Fibroblast of the conjunctiva (primary cell): ENCODE measurements around the gene ABLIM3.
"Not testable (repeated sequence)": the region's sequence is repeated elsewhere in the genome, so short reads cannot be mapped to it uniquely, and the experiment has no call there.

Experiments used
- DNase-seq: peaks from one replicate; pipeline ENCODE4 v3.0.0-alpha.2; 2010; ENCODE audit warnings: low read depth

Gene ABLIM3

DNA sequence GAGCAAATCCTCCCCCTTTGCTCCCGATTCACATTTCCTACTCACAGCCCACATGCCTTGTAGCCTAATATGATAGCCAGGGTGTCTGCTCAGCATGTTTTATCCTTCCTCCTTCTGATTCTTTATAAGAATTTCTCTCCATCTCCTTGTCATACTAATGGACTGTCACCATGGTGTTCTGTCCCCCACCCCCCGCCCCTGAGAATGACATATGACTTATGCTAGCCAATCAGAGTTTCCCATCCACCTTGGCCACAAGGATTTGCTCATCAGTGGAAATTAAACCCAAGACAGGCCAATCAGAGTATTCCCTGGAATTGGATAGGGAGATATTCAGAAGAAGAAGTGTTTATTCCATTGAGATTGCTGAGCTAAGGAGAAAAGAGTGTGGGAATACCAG is 16.0 kb downstream of the ABLIM3 start:
- no peak for DNase-seq

DNA sequence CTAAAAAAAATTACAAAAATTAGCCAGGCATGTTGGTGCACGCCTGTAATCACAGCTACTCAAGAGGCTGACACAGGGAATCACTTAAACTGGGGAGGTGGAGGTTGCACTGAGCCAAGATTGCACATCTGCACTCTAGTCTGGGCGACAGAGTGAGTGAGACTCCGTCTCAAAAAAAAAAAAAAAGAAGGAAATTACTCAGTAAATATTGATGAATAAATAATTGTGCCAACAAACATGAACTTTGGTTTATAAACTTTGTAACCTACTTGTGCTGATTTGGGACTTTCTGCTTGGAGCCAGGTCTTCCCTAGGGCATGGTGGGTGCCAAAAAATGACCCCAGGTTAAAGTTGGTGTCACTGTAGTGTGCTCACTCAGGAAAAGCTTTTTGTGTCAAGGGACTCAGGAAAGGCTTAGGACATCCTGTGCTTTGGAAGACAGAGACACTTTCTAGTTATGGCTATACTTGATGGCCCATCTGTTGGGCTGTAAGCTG is 19.0 kb downstream of the ABLIM3 start:
- DNase-seq, result no peak

DNA sequence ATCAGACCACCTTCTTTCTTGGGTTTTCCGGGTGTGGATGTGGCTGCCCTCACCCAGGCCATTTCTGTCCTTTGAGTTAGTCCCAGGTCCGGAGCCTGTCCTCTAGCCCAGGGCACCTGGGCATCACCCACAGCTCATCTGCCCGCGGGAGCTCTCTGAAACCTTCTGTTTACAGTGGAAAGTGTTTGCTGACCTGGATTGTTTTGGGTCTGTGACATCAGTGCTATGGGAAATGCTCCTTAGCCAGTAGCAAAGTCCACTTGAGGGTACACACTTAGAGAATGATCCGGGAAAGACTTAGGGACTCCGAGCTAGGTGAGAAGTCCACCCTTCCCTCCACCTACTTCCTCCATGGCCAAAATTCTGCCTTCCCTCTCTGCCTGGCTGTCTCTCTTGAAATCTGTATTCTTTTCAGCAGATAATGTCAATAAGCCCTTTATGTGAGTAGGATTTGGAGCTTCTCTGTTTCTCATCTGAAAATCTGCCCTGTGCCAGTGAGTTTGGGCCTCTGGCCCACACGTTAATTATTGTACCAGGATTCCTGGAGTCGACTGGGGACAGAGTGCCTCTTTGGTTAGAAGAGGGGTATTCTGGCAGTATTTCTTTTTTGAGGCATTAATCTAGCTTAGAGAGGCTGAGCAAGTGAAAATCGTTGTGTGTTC is 19.9 kb downstream of the ABLIM3 start:
- DNase-seq, result no peak

DNA sequence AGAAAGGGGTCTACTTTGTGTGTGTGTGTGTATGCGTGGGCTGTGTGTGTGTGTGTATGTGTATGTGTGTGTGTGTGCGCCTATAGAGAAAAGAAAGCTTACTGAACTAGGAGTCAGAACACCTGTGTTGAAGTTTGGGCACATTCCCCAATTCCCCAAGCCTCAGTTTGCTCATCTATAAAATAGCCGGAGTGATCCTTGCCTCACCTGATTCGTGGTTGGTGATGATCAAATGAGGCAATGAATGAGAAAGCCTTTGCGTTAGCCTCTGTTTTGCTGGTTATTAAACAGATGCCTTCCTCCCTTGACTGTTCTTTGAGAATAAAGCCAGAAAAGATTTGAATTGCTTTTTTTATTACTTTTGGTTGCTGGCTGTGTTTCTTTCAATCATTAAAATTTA is 20.6 kb downstream of the ABLIM3 start:
- no peak for DNase-seq

DNA sequence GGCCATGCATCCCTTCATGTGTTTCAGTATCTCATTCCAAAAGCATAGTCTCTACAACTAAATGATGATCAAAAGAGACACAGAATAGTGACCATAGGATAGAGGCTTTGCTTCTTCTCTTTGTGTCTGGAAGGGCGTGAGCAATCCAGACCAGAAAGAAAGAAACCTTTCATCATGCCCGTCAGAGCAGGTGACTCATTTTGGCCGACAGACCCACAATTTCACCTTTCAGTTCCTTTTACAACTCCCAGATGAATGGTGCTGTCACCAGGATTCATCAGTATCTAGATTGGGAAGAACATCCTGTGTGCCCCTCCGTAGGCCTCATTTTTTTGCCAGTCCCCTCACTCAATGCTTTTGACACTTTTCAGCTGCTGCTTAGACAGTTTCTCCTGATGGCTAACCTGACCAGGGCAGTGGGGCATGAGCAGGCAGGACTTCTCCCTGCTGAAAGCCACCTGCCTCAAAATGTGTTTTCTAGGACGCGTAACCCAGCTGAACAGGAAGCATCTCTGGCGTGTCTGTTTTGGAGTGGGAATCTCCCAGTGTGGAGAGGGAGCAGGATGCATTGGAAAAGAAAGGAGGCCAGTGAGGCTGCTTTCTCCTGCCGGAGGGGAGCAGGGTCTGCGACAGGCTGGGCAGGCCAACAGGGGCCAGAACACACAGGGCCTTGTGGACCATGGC is 21.2 kb downstream of the ABLIM3 start:
- no peak for DNase-seq

DNA sequence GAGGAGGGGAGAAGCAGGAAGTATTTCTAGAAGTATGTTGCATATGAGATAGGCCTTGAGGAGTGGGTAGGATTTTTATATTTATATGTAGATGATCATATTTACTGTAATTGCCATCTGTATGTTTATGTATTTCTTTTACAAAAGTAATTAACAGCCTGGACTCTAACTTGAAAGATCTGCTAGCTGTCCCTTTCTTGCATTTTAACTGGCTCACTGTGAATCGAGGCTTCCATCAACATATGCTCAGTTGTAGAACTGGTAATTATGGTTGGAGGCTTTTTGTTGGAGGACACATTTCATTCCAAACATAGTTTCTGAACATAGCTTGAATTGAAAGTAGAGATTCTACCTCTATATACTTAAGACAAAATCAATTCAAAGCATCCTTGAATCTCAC is 23.4 kb downstream of the ABLIM3 start:
- no peak for DNase-seq

DNA sequence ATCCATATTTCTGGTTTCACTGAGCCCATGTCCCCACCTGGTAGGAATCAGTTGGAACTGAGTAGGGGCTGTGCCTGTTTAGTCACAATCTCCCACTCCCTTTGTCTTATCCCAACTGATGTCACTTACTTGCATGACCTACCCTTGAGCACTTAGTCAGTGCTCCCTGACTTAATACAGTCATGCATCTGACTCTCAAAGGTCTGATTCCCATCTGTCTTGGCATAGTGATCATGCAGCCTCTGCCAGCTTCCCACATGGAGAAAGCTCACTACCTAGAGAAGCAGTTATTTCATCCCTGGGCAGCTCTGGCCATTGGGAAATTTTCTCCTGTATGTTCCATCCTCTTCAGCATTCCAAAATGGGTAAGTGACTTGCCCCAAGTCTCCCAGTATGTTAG is 24.8 kb downstream of the ABLIM3 start:
- DNase-seq, result no peak

DNA sequence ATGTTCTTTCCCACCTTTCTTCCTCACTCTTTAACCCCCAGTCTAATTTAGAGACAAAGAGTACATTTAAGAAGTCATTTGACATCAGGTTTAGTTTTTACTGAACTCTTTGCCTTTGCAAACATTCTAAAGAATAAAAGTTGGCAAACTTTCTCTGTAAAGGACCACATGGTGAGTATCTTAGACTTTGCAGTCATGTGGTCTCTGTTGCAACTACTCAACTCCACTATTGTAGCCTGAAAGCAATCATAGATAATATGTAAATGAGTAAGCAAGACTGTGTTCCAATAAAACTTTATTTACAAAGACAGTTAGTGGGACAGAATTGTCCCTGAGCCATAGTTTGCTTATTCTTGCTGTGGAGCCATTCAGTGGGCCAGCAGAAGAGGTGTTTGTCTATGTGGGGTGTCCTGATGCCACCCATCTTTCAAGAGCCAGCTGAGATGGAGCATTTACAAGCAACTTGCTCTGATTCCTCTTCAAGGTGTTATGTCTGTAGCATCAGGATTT is 25.4 kb downstream of the ABLIM3 start:
- no peak for DNase-seq

DNA sequence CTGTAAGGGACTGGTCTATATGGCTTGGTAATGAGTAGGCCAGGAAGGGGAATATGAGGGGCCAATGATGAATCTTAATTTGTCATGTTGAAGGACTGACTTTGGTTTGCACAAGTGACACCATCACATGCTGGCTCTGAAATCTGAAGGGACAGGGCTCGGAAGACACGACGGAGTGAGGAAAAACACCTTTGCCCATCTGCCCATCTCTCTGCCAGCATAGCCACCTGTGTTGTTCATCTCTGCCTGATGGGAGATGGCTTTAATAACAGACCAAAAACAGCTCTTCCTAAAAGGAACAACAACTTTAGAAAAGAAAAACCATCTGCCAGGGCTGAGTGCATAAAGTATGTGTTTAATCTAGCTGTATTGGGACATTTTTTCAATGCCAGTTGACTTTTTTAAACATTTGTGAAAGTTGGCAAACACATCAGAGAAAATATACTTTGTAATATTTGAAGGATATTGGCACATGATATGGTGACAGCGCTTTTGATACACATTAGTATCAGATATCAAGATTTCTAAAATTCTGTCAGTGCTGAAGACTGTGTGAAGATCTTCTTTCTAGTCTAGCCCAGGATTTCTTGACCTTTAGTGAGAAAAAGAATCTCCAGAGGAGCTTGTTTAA is 27.1 kb downstream of the ABLIM3 start:
- DNase-seq, result no peak

DNA sequence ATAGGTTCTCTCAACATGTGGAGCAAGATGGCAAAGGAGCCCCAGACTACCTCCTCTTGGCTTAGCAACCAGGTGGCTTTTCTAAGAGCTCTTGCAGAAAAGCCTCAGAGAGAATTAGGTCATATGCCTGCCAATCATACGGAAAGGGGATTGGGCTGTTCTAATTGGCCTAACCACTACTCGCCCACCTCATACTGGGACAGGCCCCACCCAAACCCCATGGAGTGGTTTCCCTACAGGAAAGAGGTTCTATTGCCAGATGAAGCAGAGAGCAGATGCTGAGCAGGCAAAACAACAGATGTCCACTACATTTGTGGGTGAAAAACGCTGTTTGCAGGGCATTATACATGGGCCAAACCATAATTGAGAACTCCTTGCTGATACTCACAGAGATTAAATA is 29.0 kb downstream of the ABLIM3 start:
- DNase-seq, result peak; percentile 33

DNA sequence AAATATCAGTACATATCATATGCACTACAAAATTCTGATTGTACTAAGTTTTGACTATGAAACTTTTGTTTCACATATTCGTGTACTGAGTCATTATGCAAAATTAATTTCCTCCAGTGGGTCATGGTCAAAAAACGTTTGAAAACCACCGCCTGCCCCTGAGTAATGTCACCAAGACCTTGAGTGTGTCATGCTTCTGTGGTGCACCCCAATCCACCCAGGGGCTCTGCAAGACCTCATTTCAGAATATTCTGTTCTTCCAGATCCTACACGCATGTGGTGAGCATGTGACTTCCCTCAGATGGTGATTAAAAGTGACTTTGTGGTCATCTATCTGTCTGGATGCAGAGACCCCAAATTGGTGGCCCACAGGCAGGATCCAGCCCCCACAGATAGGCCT is 31.0 kb downstream of the ABLIM3 start:
- peak; percentile 26 for DNase-seq

DNA sequence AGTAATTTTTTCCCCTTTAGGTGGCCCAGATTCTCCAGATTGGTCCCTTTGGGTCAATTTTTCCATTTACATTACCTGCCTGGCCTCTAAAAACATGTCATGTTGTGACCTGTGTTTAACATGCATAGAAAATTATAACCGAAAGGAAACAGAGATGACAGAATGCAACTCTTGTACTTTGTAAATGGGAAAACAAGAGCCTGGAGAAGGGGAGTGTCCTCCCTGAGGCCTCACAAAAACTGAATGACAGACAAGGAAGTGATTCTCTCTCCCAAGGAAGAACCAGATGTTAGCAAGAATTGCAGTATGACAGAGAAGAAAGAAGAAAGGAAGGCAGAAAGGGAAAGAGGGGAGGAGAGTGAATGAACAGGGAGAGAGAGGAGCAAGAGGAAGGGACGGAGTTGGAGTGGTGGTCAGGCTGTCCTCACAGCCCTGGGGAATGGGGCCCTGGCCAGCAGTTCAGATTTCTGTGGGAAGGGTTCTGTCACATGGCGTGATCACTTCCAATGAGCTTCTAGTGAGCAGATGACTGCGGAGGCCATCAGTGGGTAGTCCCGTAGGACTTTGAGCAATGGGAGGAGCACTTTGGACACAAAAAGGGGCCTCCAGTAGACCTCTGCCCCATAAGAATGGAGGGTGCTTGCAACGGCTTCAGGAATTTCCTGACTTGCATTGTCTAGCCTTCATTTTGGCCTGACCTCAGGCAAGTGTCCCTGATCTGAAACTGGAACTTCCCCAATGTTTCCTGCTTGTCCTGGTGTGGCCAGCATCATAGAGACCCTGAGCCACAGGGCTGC is 31.6 kb downstream of the ABLIM3 start:
- no peak for DNase-seq

DNA sequence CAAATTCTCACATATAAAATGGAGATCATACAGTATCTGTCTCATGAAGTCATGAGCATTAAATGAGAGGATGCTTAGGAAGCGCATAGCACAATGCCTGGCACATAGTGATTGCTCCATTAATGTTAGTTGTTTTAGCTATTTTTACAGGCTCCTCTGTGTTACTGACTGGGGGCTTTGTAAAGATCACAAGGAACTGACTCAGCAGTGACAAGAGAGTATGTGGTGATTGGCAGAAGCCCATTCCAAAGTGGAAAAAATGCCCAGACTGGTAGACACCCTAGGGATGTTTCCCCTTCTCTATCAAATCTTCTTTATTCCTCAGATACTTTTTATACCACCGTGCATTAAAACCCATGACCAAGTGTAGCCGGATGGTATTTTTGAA is 33.5 kb downstream of the ABLIM3 start:
- DNase-seq, result no peak

DNA sequence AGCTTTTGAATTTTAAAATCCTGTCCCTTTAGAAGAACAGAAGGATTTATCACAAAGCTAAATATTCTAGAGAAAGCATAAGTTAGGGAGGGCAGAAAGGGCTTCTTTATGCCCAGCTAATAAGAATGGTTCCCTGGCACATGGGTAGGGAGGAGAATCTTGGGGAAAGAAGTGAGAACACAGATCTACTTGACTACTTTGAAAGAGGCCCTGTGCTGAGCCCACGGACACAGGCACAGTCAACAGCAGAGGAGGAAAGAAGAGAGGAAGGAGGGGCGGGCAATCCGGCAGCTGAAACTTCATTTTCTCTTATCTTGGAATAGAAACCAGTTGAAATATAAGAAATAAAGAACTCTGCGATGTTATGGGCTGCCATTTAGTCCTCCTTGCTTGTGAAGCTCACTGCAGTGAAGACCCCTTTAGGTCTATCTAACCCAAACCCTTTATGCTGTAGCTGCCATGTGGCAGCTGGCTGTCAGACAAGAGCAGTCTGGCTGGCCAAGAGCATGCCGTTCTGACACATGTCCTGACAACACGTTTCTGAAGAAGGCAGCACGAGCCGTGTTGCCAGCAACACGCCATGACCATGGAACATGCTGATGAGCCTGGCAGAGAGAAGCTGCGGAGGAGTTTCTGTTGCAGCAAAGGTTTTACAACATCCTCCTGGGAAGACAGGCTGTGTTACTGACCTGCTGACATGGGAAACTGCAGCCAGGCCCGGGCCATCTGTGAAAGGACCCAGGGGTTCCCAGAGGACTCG is 34.2 kb downstream of the ABLIM3 start:
- no peak for DNase-seq

DNA sequence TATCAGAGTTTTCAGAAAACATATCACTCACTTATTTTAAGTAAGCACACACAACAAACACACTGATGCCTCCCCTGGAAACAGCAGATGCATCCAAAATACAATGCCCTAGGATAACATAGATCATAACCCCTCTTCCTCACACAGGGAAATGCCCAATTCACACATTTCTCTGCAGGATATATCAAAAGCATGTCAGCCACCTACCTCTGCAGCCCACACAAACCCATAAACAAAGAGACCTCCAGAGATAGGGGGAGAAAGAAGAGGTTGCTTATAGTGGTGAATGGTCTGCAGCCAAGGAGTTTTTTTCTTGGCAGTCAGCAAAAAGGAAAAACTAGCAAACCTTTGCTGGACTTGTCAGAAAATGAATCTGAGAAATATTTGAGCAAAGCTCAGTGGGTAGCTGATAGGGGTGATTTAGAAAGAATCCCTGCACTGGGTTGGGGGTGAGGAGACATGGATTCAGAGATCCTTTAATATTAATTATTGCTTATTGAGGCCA is 36.1 kb downstream of the ABLIM3 start:
- no peak for DNase-seq

DNA sequence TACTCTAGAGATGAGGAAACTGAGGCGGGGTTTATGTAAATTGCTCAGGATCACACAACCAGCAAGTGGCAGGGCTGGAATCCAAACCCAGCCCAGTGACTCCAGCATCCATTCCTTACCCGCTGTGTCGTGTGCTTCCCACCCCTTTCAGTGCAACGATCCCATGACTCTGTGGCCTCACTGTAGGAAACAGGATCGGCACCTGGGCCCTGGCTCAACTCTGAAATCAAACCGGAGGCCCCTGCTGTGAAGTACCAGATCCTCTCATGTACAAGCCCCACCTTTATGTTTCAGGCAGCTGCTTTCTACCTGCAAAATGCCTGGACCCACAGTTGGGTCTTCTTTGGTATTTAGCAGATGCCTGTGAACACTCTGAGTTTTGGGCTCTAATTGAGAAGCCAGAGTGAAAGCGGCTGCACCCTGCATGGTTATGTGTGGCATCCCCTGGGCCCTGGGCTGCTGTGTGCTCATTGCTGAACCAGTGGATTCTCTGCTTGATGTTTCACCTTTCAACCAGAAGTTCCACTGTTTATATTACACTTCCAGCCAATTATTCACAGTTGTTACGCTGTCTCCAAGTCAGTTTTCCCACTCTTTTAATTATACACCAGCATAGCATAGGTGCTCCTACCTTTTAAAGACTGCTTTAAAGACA is 36.7 kb downstream of the ABLIM3 start:
- DNase-seq, result no peak

DNA sequence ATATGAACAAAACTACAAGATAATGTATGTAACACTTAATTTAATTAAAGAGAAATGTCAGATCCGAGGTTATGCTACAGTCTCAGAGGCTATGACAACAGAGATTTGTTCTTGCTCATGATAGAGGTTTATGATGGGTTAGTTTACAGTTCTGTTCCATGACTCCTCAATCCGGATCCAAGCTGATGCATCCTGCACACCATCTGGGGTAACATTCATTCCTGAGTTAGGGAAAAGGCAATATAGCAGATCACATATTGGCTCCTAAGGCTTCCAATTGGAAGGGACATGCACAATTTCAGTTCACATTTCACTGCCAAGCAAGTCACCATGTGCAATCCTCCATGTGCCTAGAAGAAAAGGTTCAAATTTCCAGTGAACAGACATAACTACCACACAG is 40.4 kb downstream of the ABLIM3 start:
- DNase-seq, result no peak

DNA sequence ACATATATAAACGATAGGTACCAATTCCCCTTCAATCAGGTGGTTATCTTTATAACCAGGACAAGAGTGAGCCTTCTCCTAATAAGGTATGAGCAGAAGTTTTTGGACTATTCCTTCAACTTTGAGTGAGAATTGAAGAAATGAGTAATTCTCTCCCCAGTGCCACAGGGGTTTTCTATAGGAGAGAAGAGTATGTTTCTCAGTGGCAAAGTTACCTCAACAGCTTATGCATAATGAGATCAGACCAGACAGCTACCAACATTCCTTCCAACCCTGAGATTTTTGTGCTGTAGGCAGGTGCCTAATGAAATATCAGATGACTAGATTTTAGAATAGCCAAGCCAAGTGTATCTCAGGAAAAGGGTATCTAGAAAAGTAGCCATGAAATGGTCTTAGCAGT is 40.9 kb downstream of the ABLIM3 start:
- DNase-seq, result no peak

DNA sequence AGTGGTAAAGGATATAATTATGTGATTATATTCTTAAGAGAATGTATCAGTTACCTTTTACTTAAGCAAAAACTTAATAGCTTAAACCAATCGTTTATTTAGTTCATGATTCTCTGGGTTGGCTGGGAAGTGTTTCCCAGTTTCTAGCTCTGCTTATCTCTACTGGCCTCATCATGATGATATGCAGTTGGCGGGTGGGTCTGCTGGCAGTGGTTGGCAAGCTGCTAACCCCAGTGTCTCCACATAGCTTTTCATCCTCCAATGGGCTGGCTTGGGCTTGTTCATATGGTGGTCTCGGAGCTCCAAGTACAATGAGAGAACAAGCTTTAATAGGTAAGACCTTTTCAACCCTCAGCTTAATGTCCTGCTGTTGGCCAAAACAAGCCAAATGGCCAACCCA is 43.8 kb downstream of the ABLIM3 start:
- no peak for DNase-seq

DNA sequence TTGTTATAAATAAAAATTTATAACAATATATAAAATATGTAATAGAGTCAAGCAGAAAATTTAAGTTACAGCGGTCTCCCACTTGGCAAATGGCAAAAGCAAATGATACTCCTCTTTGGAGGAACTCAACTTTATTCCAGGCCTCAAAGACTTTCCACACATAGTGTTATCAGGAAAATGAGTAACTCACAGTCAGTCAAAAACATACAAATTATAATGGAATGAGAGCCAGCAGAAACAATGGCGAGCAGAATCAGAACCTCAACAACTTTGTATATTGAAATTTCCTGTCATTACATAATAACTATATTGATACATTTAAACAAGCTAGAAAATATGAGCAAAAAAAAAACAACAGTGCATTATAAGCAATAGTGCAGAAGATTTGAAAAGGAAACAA is 45.2 kb downstream of the ABLIM3 start:
- no peak for DNase-seq

DNA sequence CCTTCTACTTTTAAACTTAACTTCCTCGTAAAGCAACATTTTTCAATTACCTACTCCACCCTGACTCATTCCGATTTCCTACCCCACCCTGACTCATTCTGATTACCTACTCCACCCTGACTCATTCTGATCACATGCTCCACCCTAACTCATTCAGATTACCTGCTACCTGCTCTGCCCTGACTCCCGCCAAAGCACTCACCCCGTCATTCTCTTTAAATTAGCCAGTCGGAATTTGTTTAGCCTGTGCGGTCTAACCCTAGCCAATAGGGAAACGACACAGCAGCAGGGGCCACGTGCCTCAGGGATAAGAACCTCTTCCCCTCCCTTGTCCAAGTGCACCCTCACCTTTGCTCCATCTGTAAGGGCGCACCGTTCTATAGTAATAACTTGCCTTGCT is 46.3 kb downstream of the ABLIM3 start:
- not testable (repeated sequence) for DNase-seq
